ENCODE results near the gene MOBP.

The MOBP gene

GRCh38 chr3:39541442-39541841, 74.0 kb downstream of the MOBP start:
- no peak for DNase-seq (ENCODE audit: low read depth)

- DNase-seq (ENCODE audit: low read depth): peak; percentile 29
These were observed 74.4 kb downstream of the MOBP start for GRCh38 chr3:39541917-39542329.

- DNase-seq (ENCODE audit: low read depth): no peak
These were observed 75.1 kb downstream of the MOBP start for GRCh38 chr3:39542588-39542988.

GRCh38 chr3:39548282-39548681, 80.8 kb downstream of the MOBP start:
- DNase-seq (ENCODE audit: low read depth): peak; percentile 53

- DNase-seq (ENCODE audit: low read depth): no peak
These were observed 83.0 kb downstream of the MOBP start for GRCh38 chr3:39550354-39551051.

Measured in amniotic epithelial cell (primary cell).